HG03097 (cell line): ENCODE measurements around the gene LRRC2.

Experiments
- ATAC-seq: cut with Tn5 transposase; IDR thresholded peaks from one replicate; pipeline ENCODE4 v1.9.1; 2021; ENCODE audit not compliant: unreplicated experiment, low FRiP score

LRRC2 gene

GRCh38 chr3:46483825-46484224 lies 82.3 kb downstream of the LRRC2 start:
- no peak for ATAC-seq

- ATAC-seq, result no peak
Observed at GRCh38 chr3:46482632-46483350, 83.3 kb downstream of the LRRC2 start.

GRCh38 chr3:46481636-46482035 lies 84.5 kb downstream of the LRRC2 start:
- no peak for ATAC-seq

- no peak for ATAC-seq
Observed at GRCh38 chr3:46480491-46481195, 85.5 kb downstream of the LRRC2 start.

- ATAC-seq, result no peak
Observed at GRCh38 chr3:46479696-46480095, 86.4 kb downstream of the LRRC2 start.

GRCh38 chr3:46479021-46479420 lies 87.1 kb downstream of the LRRC2 start:
- no peak for ATAC-seq

- ATAC-seq, result no peak
Observed at GRCh38 chr3:46478341-46478740, 87.8 kb downstream of the LRRC2 start.

GRCh38 chr3:46477756-46478155 lies 88.3 kb downstream of the LRRC2 start:
- no peak for ATAC-seq

GRCh38 chr3:46477145-46477544 lies 89.0 kb downstream of the LRRC2 start:
- no peak for ATAC-seq

- no peak for ATAC-seq
Observed at GRCh38 chr3:46472736-46473135, 93.4 kb downstream of the LRRC2 start.

GRCh38 chr3:46471371-46471914 lies 94.7 kb downstream of the LRRC2 start:
- no peak for ATAC-seq

GRCh38 chr3:46470831-46471230 lies 95.3 kb downstream of the LRRC2 start:
- ATAC-seq, result no peak

GRCh38 chr3:46469680-46470357 lies 96.3 kb downstream of the LRRC2 start:
- ATAC-seq, result no peak

- ATAC-seq, result no peak
Observed at GRCh38 chr3:46468753-46469600, 97.1 kb downstream of the LRRC2 start.

- no peak for ATAC-seq
Observed at GRCh38 chr3:46467562-46467961, 98.5 kb downstream of the LRRC2 start.

- no peak for ATAC-seq
Observed at GRCh38 chr3:46466871-46467403, 99.2 kb downstream of the LRRC2 start.

GRCh38 chr3:46466273-46466672 lies 99.8 kb downstream of the LRRC2 start:
- ATAC-seq, result no peak
